GM18873 (cell line): ENCODE results near the gene DGKD.

Experiments used
- ATAC-seq: cut with Tn5 transposase; IDR thresholded peaks from one replicate; pipeline ENCODE4 v1.9.1; 2021; ENCODE audit warnings: mild to moderate bottlenecking, moderate library complexity, moderate number of reproducible peaks; ENCODE audit not compliant: unreplicated experiment, low FRiP score

The DGKD gene

DNA sequence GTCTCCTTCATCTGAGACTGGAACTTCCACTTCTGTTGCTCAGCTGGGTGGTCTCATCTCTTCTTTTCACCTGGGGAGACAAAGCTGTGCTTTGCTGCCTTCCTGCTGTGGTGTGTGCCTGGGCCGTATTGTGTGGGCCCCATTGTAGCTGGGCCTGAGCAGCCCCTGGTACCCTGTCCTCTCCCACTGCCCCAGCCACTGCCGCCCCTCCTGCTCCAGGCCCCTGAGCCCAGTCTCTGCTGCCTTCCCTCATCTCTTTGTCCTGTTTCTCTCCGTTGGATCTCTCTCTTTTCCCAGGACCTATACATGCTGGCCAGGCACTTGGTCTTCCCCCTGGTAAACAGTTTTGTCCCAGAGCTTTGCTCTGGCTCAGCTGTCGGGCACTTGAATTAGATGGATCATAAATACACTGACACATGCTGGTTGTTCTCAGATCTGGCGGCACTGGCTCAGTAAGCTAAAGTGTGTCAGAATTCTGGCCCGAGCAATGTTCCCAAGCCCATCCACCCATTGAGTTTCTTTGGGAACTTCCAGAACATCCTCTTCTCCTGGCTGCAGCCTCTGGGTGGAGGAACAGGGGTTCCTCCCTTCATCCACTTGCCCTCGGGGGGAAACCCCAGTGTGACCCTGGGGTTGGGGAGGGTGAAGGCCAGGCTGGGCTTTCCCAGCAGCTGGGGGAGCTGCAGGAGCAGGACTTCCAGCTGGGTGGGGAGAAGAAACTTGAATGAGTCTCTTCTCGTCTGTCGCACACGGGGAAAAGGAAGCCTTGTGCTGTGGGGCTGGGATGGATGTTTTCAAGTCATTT lies 99.0 kb downstream of the DGKD start:
- ATAC-seq, result no peak

DNA sequence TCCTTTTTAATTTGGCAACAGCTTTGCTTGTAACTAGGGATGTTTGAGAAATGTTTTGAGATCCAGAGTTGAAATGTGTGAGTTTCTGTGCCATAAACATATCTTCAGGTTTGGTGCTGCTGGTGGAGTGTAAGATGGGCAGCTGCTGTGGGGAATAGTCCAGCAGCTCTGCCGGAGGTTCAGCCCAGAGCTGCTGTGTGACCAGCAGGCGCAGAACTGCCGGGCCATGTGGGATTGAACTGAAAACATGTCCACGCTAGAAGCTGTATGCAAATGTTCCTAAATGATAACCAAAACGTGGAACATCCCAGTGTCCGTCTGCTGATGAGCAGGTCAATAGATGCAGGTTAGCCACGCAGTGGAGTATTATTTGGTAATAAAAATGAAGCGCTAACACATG lies 99.6 kb downstream of the DGKD start:
- no peak for ATAC-seq

DNA sequence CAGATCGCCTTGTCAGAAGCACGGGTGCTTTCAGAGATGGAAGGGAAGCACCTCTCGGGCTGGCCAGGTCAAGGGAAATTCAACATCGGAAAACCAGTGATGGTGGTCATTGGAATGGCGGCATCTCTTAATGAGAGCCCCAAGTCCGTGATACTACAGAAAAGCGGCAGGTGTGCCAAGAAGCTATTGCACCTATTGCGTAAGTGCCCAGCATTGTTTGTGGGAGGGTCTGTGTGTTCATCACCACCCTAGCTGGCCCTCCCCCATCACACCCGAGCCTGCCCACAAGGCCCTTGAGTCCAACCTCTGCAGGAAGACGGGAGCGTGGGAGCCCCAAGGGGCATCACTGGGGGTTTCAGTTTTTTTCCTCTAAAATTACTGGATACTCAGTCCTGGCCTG lies 100.7 kb downstream of the DGKD start:
- ATAC-seq, result no peak

DNA sequence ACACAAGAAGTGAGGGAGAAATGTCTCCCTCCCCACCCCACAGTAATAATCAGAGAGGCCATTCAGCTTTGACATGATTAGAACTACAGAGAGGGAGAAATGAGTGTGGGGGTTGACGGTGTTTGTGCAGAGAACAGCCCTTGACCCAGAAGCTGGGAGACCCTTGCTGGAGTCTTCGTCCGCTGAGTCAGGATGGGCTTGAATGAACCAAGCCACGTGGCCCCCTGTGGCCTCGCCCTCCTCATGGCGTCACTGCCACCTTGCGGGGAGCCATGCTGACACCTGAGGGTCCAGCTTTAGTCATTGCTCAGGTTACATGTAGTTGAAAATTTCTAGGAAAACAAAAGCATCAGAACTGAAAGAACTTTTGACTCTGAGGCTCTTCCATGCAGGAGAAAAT lies 101.2 kb downstream of the DGKD start:
- no peak for ATAC-seq

DNA sequence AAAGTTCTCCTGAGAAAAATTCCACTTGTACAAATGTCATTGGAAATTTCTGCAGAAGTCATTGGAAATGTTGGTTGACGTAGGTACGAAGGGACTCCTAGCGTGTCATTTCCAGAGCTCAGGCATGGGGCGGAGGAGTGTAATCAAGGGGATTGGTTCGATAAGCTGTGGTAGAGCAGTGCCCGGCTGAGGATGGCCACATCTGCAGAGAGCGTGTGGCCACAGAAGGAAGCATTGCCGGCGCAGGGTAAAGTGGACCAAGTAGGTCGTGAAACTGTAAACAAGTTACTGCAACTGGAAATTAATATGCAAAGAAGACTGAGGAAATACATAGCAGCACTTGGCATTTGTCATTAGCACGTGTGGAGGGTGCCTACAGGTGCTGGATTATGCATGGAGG lies 101.8 kb downstream of the DGKD start:
- ATAC-seq, result no peak

DNA sequence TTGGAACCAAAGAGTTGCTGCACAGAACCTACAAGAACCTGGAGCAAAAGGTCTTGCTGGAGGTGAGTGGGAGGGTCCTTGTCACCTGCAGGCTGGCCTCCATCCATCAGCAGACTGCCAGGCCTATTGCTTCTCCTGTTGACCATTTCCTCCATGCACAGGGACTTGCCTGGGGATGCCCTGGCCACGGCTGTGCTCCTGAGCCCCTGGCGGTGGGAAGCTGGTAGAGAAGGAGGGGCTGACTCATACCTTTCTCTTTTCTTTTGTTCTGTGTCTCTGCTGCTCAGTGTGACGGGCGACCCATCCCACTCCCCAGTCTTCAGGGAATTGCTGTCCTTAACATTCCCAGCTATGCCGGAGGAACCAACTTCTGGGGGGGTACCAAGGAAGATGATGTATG lies 102.6 kb downstream of the DGKD start:
- ATAC-seq, result no peak

DNA sequence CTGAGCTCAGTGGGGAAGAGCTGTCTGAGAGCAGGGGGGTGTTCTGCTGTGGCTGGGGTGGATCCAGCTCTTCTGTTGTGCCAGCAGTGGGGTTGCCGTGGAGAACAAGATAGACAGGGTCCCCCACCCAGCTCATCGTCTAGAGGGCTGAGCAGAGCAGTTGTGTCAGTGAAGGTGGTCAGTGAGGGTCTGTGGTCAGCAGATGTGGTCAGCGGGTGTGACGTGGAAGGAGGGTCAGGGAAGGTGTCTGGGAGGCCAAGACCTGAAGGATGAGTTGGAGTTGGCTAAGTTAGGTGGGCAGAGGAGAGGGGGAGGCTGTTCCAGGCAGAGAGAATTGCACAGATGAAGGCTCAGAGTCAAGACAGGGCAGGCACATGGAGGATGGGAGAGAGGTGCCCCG lies 103.1 kb downstream of the DGKD start:
- no peak for ATAC-seq

DNA sequence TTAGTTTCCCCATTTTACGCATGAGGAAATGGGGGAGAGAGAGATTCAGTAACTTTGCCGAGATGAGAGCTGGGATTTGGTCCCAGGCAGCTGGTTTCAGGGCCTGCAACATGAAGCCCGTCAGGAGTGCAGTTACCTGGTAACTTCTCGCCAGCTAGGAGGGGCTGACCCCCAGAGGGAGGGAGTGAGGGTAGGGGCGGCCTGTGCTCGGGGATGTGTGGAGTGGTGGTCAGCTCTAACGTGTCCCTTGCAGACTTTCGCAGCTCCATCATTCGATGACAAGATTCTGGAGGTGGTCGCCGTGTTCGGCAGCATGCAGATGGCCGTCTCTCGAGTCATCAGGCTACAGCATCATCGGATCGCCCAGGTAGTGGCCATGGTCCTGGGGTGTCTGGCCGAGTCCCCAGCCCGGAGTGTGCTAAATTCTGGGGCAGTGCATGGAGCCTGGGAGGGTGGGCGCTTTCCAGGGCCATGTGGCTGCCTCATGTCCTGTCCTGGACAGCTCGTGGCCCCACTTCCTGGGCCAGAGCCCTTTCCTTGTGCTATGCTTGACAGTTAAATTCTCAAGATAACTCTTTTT lies 103.8 kb downstream of the DGKD start:
- ATAC-seq, result no peak

DNA sequence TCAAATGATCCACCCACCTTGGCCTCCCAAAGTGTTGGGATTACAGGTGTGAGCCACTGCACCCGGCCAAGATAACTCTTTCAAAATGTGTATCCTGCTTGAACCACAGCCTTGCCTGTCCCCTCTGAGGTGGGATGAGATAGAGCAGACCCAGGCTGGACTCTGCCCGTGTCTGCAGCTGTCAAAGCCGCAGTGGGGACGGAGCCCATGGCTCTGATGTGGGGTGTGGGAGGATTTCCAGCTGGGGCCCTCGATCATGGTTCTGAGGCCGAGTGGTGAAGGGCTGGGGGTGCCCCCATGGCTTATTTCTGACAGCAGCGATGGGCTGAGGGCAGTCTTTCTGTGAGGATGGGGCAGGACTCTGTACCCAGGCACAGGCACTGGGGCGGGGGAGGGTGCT lies 104.5 kb downstream of the DGKD start:
- no peak for ATAC-seq

DNA sequence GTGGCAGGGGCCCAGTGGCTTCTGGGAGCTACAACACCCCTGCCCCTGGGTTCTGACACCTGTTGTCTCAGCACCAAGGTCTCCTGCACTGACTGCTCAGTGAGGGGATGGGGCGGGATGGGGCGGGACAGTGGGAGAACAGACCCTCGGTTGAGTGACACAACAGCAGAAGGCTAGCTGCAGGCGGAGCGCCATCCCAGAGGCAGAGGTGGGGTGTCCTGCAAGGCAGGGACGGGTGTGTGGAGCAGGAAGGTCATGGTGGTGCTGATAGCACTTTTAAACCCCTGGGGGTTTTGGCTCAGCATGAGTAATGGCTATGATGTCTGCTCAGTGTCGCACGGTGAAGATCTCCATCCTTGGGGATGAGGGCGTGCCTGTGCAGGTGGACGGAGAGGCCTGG lies 105.1 kb downstream of the DGKD start:
- ATAC-seq, result no peak

DNA sequence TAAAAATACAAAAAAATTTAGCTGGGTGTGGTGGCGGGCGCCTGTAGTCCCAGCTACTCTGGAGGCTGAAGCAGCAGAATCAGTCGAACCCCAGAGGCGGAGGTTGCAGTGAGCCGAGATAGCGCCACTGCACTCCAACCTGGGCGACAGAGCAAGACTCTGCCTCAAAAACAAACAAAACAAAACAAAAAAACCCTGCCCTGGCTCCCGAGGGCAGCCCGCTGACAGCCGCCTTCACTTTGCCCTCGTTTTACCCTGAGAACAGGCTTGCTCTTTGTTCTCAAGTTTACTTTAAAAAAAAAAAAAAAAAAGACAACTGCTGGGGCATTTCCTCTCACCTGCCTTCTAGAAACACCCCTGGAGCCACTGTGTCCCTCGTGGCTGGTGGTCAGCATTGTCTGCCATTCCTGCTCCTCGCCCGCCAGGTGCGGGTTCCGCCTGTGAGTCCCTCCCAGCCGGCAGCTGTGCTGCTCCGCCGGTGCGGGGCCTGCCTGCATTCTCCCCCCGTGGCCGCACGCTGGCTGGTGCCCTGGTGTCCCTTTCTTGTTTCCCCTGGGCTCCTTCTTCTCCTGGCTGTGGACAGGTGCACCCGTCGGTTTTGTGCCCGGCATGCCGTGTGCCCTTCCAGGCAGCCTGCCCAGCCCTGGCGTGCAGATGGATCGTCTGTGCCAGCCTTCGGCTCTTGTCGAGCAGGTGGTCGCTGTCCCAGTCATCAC lies 106.6 kb downstream of the DGKD start:
- ATAC-seq, result no peak

DNA sequence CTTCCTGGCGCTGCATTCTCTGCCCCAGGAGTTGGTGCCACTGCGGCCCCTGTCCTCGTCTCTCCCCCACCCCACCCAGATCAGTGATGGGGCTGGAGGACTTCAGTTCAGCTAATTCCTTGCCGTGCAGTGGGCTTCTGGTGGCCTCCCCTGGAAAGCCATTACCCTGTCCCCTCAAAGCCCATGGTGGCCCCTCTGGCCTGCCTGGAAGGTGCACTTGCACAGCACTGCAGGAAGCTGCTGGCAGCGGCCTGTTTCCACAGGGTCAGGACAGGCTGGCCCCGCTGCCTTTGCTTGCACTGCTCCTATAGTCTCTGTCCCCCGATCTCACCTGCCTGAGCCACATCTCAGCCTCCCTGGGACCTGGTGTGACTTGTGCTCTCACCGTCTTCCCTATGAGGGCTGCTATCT lies 107.2 kb downstream of the DGKD start:
- no peak for ATAC-seq

DNA sequence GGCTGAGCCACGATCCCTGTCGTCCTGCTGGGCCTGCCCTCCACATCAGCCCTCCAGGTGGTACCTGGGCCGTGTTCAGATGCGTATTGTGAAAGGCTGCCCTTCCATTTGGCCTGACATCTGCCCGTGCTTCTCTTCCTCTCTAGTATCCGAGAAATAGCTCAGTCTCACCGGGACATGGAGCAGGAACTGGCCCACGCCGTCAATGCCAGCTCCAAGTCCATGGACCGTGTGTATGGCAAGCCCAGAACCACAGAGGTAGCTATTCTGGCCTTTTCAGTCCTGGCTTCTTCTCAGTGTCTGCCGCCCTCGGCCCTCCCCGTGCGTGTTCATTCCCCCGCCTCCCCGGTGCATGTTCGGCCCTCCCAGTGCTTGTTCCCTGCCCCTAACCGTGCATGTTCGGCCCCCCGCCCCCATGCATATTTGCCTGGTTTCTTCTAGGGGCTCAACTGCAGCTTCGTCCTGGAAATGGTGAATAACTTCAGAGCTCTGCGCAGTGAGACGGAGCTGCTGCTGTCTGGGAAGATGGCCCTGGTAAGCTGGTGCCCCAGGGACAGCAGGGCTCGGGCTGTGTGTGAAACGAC lies 108.0 kb downstream of the DGKD start:
- ATAC-seq, result no peak

DNA sequence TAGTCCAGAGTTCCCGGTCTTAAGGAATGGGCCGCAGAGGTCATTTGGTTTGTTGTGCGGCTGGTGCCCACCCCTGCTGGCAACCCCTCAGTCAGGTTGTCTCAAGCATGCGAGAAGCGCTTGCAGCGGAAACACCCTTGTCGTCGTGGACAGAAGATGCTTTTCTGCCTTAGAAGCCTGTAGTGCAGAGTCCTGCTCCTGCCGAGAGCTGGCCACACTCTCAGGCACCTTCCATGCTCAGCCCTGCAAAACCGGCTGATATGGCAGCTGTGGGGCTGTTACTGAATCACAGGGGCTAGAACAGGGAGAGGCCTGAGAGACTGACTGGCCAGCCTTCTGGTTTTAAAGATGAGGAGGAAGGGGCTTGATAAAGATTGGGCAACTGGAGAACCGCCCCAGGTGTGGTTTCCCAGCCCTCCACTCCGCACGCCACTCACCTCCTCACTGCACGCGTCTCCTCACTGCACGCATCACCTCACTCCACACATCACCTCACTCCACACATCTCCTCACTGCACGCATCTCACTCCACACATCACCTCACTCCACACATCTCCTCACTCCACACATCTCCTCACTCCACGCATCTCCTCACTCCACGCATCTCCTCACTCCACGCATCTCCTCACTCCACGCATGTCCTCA lies 108.7 kb downstream of the DGKD start:
- ATAC-seq, result no peak

DNA sequence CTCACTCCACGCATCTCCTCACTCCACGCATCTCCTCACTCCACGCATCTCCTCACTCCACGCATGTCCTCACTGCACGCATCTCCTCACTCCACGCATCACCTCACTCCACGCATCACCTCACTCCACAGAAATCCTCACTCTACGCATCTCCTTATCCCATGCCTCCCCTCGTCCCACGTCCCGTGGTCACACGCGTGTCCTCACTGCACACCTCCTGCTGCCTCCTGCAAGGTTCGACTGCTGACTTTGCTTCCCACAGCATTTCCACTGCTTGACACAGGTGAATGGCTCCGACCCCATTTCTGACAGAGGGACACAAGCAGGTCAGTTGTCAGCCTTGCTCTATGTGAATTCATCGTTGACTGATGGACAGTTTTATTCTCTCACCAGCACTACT lies 109.3 kb downstream of the DGKD start:
- ATAC-seq, result no peak

DNA sequence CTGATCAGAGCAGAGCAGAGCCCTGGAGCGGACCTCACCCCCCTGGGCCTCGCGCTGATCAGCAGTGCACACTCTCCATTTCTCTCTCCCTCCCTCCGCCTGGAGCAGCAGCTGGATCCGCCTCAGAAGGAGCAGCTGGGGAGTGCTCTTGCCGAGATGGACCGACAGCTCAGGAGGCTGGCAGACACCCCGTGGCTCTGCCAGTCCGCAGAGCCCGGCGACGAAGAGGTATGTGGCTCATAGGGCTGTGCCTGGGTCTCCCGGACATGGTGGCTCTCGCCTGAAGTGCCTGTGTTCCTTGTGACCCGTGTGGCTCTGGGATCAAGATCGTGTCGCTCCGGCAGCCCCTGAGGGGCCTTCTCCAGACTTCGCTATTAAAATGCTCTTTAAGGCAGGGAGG lies 109.8 kb downstream of the DGKD start:
- ATAC-seq, result no peak

DNA sequence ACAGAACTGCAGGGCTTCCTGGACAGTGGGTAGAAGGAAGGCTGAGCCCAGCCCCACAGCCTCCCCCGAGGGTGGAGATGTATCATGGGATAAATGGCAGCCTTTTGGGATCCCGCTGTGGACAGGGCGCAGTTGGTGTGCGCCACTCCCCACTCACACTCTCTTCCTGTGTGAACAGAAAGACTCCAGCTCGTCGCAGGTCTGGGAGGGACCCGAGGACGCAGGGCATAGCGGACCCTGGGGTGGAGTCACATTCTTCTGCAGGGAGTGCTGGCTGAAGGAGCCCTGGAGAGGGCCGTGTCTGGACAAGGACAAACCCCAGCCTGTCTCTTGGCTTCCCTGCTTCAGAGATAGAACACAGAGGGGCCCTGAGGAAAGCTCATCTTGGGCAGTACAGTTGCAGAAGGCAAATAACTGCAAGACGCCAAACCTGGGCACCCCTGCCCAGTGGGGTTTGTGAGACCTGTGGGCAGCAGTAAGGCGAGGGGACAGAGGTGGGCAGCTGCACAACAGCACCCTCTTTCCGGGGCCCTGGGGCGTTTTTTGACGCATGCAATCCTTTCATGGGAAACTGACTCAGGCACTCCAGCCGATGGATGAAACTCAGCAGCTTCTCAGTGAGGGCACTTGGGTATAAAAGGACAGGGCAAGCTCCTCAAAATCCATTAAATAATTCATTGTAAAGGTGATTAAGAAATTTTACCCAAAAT lies 110.4 kb downstream of the DGKD start:
- ATAC-seq, result no peak

DNA sequence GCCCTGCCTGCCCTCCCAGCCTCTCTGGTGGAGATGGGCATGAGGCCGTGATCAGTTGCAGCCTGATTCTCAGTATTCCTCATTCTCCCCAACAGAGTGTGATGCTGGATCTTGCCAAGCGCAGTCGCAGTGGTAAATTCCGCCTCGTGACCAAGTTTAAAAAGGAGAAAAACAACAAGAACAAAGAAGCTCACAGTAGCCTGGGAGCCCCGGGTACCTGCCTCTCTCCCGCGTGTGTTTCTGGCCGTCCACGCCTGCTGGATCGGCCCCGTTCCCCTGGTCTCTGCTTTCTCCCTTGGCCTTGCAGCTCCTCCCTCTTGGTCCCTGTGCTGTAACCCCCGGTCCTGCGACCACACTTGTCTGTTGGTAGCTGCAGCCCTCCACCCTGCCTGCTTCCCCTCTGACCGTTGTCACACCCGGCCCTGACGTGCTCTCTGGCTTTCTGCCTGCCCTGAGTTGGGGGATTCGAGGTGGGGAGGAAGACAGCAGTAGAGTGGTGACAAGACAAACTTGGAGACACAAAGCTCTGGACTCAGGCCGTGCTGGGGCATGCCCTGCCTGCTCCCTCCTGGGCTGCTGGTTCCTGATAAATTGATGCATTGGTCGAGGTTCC lies 112.8 kb downstream of the DGKD start:
- no peak for ATAC-seq

DNA sequence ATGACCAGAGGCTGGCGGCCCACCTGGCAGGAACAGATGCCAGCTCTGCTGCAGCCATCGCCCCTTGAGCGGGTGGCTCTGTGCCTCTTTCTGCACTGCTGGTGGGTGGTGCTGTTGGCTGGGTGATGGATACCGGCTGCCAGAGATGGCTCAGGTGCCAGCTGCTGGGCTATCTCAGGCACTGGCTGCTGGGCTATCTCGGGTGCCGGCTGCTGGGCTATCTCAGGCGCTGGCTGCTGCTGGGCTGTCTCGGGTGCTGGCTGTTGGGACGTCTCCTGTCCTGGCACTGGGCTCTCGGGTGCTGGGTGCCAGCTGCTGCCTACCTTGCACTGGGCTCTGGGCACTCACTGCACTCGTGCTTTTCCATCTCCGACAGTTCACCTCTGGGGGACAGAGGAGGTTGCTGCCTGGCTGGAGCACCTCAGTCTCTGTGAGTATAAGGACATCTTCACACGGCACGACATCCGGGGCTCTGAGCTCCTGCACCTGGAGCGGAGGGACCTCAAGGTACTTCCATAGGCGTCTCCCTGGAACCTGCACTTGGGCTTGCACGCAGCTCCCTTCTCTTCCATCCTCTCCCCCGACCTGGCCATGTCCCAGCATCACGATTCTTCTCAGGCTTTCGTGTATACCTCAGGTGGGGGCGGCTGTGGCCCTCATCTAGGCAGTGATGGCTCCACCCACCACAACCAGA lies 113.9 kb downstream of the DGKD start:
- no peak for ATAC-seq
